OCI-LY1 (cell line): ENCODE results near the gene ID1.

ENCODE experiments used
- H2AFZ ChIP-seq: fragments of 200-600 bp; sonication (generic), shearing (Covaris generic); 2 replicates; pipeline ENCODE4 v1.6.0; 2014; ENCODE audit warnings: antibody characterized with exemption, mild to moderate bottlenecking, low read length
- H3F3A ChIP-seq: fragments of 200-600 bp; sonication (generic), shearing (Covaris generic); 2 replicates; pipeline ENCODE4 v1.6.0; 2014; ENCODE audit warnings: mild to moderate bottlenecking, antibody characterized with exemption, low read length, moderate library complexity; ENCODE audit not compliant: insufficient read depth
- H3K27ac ChIP-seq: fragments of 200-600 bp; sonication (generic); 2 replicates; pipeline ENCODE4 v1.5.1; 2014; ENCODE audit warnings: low read length, mixed run types, mild to moderate bottlenecking, low read depth; ENCODE audit not compliant: poor library complexity, severe bottlenecking
- H3K27me3 ChIP-seq: fragments of 200-600 bp; sonication (generic); 2 replicates; pipeline ENCODE4 v1.6.0; 2014; ENCODE audit warnings: antibody characterized with exemption, mild to moderate bottlenecking, low read length, moderate library complexity; ENCODE audit not compliant: insufficient read depth
- H3K36me3 ChIP-seq: fragments of 200-600 bp; sonication (generic); 2 replicates; pipeline ENCODE4 v1.6.1; 2014; ENCODE audit warnings: mild to moderate bottlenecking, antibody characterized with exemption, low read length, moderate library complexity, mixed read lengths; ENCODE audit not compliant: insufficient read depth
- H3K4me1 ChIP-seq: fragments of 200-600 bp; sonication (generic); 2 replicates; pipeline ENCODE4 v1.5.1; 2014; ENCODE audit warnings: mild to moderate bottlenecking, low read length, moderate library complexity; ENCODE audit not compliant: insufficient read depth, severe bottlenecking
- H3K4me2 ChIP-seq: fragments of 200-600 bp; sonication (generic), shearing (Covaris generic); 2 replicates; pipeline ENCODE4 v1.6.1; 2014; ENCODE audit warnings: low read length
- H3K4me3 ChIP-seq: fragments of 200-600 bp; sonication (generic); 2 replicates; pipeline ENCODE4 v1.5.1; 2014; ENCODE audit warnings: low read length, low read depth, mild to moderate bottlenecking, mixed read lengths; ENCODE audit not compliant: poor library complexity, severe bottlenecking
- H3K79me2 ChIP-seq: fragments of 200-600 bp; shearing (Covaris generic); 2 replicates; pipeline ENCODE4 v1.6.1; 2016; ENCODE audit warnings: mixed run types, low read length, mixed read lengths; ENCODE audit not compliant: insufficient read depth
- H3K9ac ChIP-seq: fragments of 200-600 bp; sonication (generic), shearing (Covaris generic); 2 replicates; pipeline ENCODE4 v1.6.1; 2014; ENCODE audit warnings: mild to moderate bottlenecking, low read length, mixed read lengths
- H3K9me2 ChIP-seq: fragments of 200-600 bp; sonication (generic), shearing (Covaris generic); 2 replicates; pipeline ENCODE4 v1.6.1; 2014; ENCODE audit warnings: low read depth, mild to moderate bottlenecking, low read length, mixed read lengths
- H3K9me3 ChIP-seq: fragments of 200-600 bp; shearing (Covaris generic); 2 replicates; pipeline ENCODE4 v1.6.1; 2014; ENCODE audit warnings: low read length, mixed read lengths
- H4K20me1 ChIP-seq: fragments of 200-600 bp; sonication (generic), shearing (Covaris generic); 2 replicates; pipeline ENCODE4 v1.6.0; 2016; ENCODE audit warnings: mild to moderate bottlenecking, low read length; ENCODE audit not compliant: insufficient read depth
- CTCF ChIP-seq: fragments of 200-600 bp; sonication (generic), shearing (Covaris generic); IDR thresholded peaks from 2 replicates; pipeline ENCODE4 v1.5.1; 2017; ENCODE audit warnings: mild to moderate bottlenecking, antibody characterized with exemption, low read length, moderate library complexity, mixed read lengths
- EZH2 ChIP-seq: fragments of 200-600 bp; sonication (generic), shearing (Covaris generic); IDR thresholded peaks from 2 replicates; pipeline ENCODE4 v1.8.0; 2017; ENCODE audit warnings: borderline replicate concordance, mixed run types, mild to moderate bottlenecking, antibody characterized with exemption, low read length, moderate library complexity, mixed read lengths

The ID1 gene

GRCh38 chr20:31641391-31641790 is 36.3 kb downstream of the ID1 start:
- H2AFZ ChIP-seq: no peak overlapping the region
- no peaks in the 10 kb centered on the region for H3K4me1 ChIP-seq
- peaks cover 6% of the 10 kb centered on the region; the same call in 1 of the 2 replicates for H3K27me3 ChIP-seq
- H3K4me3 ChIP-seq: no peak overlapping the region
- H3K27ac ChIP-seq: no peak overlapping the region
- H4K20me1 ChIP-seq: no peaks in the 10 kb centered on the region
- H3K9me2 ChIP-seq: no peaks in the 10 kb centered on the region
- H3K9me3 ChIP-seq: no peaks in the 10 kb centered on the region
- H3K36me3 ChIP-seq: no peaks in the 10 kb centered on the region
- H3F3A ChIP-seq: no peaks in the 10 kb centered on the region
- no peak overlapping the region for H3K4me2 ChIP-seq
- no peak for TF ChIP-seq CTCF
- TF ChIP-seq EZH2: no peak
- H3K79me2 ChIP-seq: no peaks in the 10 kb centered on the region
- H3K9ac ChIP-seq: no peak overlapping the region

GRCh38 chr20:31642837-31643236 is 37.7 kb downstream of the ID1 start:
- Histone ChIP-seq H3F3A (no peaks in the 10 kb centered on the region), H3K36me3 (no peaks in the 10 kb centered on the region), H3K4me1 (no peaks in the 10 kb centered on the region), H3K4me2 (no peak overlapping the region), H3K9me3 (no peaks in the 10 kb centered on the region), H3K9me2 (no peaks in the 10 kb centered on the region), H3K27ac (no peak overlapping the region), H3K79me2 (no peaks in the 10 kb centered on the region), H3K27me3 (peaks cover 6% of the 10 kb centered on the region; the same call in 1 of the 2 replicates), H3K4me3 (no peak overlapping the region), H2AFZ (no peak overlapping the region), H4K20me1 (no peaks in the 10 kb centered on the region), H3K9ac (no peak overlapping the region)
- TF ChIP-seq EZH2 (no peak), CTCF (no peak)

GRCh38 chr20:31643522-31643921 is 38.4 kb downstream of the ID1 start:
- H3K4me2 ChIP-seq: no peak overlapping the region
- no peaks in the 10 kb centered on the region for H3K9me2 ChIP-seq
- no peak overlapping the region for H3K4me3 ChIP-seq
- no peaks in the 10 kb centered on the region for H3K9me3 ChIP-seq
- H4K20me1 ChIP-seq: no peaks in the 10 kb centered on the region
- peaks cover 6% of the 10 kb centered on the region; the same call in 1 of the 2 replicates for H3K27me3 ChIP-seq
- H3K9ac ChIP-seq: no peak overlapping the region
- no peaks in the 10 kb centered on the region for H3F3A ChIP-seq
- no peak overlapping the region for H2AFZ ChIP-seq
- H3K4me1 ChIP-seq: no peaks in the 10 kb centered on the region
- H3K36me3 ChIP-seq: no peaks in the 10 kb centered on the region
- no peaks in the 10 kb centered on the region for H3K79me2 ChIP-seq
- no peak for TF ChIP-seq CTCF
- no peak for TF ChIP-seq EZH2
- no peak overlapping the region for H3K27ac ChIP-seq
